Smooth muscle cell (in vitro differentiated cells): ENCODE data around the gene ANGEL2. TPM values are rescaled to one million over a fixed set of nuclear protein-coding genes. Genes with fewer than 3 reads are reported as not detected.
A peak's percentile ranks its signal among the peaks of the same experiment; 100 is the strongest.

Experiments used
- DNase-seq: peaks from one replicate; lab custom pipeline; 2025; ENCODE audit not compliant: unreplicated experiment; lab: John Stamatoyannopoulos, UW
- H2AFZ ChIP-seq: fragments of 200-600 bp; sonication (generic); 2 replicates; pipeline ENCODE4 v1.6.0; 2016; ENCODE audit warnings: antibody characterized with exemption, low read depth, mild to moderate bottlenecking
- H3F3A ChIP-seq: fragments of 200-600 bp; sonication (generic); 2 replicates; pipeline ENCODE4 v1.6.0; 2017; ENCODE audit warnings: antibody characterized with exemption, low read depth
- H3K27ac ChIP-seq: fragments of 200-600 bp; sonication (generic); 2 replicates; pipeline ENCODE4 v1.5.1; 2016; ENCODE audit warnings: low read depth, mild to moderate bottlenecking
- H3K27me3 ChIP-seq: fragments of 200-600 bp; sonication (generic); 2 replicates; pipeline ENCODE4 v1.6.1; 2016; ENCODE audit warnings: low read depth, mild to moderate bottlenecking
- H3K36me3 ChIP-seq: fragments of 200-600 bp; sonication (generic); 2 replicates; pipeline ENCODE4 v1.5.1; 2016; ENCODE audit warnings: low read depth
- H3K4me1 ChIP-seq: fragments of 200-600 bp; sonication (generic); 2 replicates; pipeline ENCODE4 v1.5.1; 2016; ENCODE audit warnings: low read depth
- H3K4me2 ChIP-seq: fragments of 200-600 bp; sonication (generic); 2 replicates; pipeline ENCODE4 v1.6.0; 2016; ENCODE audit warnings: mild to moderate bottlenecking
- H3K4me3 ChIP-seq: fragments of 200-600 bp; sonication (generic); 2 replicates; pipeline ENCODE4 v1.5.1; 2016; ENCODE audit warnings: mild to moderate bottlenecking
- H3K79me2 ChIP-seq: fragments of 200-600 bp; sonication (generic); 2 replicates; pipeline ENCODE4 v1.6.0; 2016; ENCODE audit warnings: low read depth, mild to moderate bottlenecking
- H3K9ac ChIP-seq: fragments of 200-600 bp; sonication (generic); 2 replicates; pipeline ENCODE4 v1.6.0; 2016; ENCODE audit warnings: low read depth
- H3K9me3 ChIP-seq: fragments of 200-600 bp; sonication (generic); replicated peaks from 2 replicates; pipeline ENCODE4 v1.5.1; 2016; ENCODE audit warnings: low read depth
- H4K20me1 ChIP-seq: fragments of 200-600 bp; sonication (generic); 2 replicates; pipeline ENCODE4 v1.6.0; 2016; ENCODE audit warnings: low read depth
- CTCF ChIP-seq: fragments of 200-600 bp; sonication (generic); IDR thresholded peaks from 2 replicates; pipeline ENCODE4 v1.5.1; 2017; ENCODE audit warnings: borderline replicate concordance, mild to moderate bottlenecking, antibody characterized with exemption; ENCODE audit not compliant: insufficient read depth, poor library complexity, severe bottlenecking
- WGBS: methylation state at CpG from one replicate; pipeline ENCODE4 v1.1.7; 2016; ENCODE audit warnings: low lambda C conversion rate; 5-methylcytosine and 5-hydroxymethylcytosine counted together
- polyA plus RNA-seq: library from polyadenylated mRNA; unstranded; fragments of >200 nt; fragmentation: Nextera tagmentation; extraction: Ambion mirVana; gene quantifications from 2 replicates; pipeline ENCODE4 v1.2.1, GENCODE V29; 2016
- total RNA-seq: library from RNA; depleted of rRNA; stranded (reverse); fragments of >200 nt; gene quantifications from 2 replicates; pipeline ENCODE4 v1.2.3, GENCODE V29; 2014

The ANGEL2 gene, protein sequence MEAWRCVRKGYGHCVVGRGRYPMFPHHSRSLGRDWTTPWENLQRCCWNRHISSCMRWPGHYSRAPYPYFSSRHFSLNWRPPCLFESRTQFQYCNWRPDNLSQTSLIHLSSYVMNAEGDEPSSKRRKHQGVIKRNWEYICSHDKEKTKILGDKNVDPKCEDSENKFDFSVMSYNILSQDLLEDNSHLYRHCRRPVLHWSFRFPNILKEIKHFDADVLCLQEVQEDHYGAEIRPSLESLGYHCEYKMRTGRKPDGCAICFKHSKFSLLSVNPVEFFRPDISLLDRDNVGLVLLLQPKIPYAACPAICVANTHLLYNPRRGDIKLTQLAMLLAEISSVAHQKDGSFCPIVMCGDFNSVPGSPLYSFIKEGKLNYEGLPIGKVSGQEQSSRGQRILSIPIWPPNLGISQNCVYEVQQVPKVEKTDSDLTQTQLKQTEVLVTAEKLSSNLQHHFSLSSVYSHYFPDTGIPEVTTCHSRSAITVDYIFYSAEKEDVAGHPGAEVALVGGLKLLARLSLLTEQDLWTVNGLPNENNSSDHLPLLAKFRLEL
- total RNA-seq (29.7 and 34.7 TPM in 2 replicates), polyA plus RNA-seq (13.1 and 14.9 TPM in 2 replicates)

- WGBS = under 1% methylated on average over 43 of the region's 66 CpGs
- Histone ChIP-seq H3K27ac (peak within 1 kb of the TSS; percentile 67), H3K9ac (peak within 1 kb of the TSS; percentile 36), H3K4me2 (peak within 1 kb of the TSS; percentile 89), H3K27me3 (no peaks in the 10 kb centered on the region), H3K9me3 (no peaks in the 10 kb centered on the region), H3K4me1 (peaks cover 10% of the 10 kb centered on the region), H2AFZ (peak within 1 kb of the TSS; percentile 75), H3F3A (no peaks in the 10 kb centered on the region), H3K36me3 (no peaks in the 10 kb centered on the region), H3K4me3 (peak within 1 kb of the TSS; percentile 67), H4K20me1 (no peaks in the 10 kb centered on the region), H3K79me2 (peaks cover 39% of the 10 kb centered on the region)
- TF ChIP-seq CTCF = no peak
- peak; percentile 92 for DNase-seq
Measured at GRCh38 chr1:213015099-213016050, at the start of gene ANGEL2. ANGEL2 (minus strand) TSS chr1:213015867; CDS start chr1:213015671, 196 bp downstream.

- Histone ChIP-seq H3K9me3 (no peaks in the 10 kb centered on the region), H4K20me1 (peaks cover 93% of the 10 kb centered on the region), H3K9ac (no peak overlapping the region), H3K4me3 (no peak overlapping the region), H3K27me3 (no peaks in the 10 kb centered on the region), H3K36me3 (no peaks in the 10 kb centered on the region), H3K79me2 (peaks cover 97% of the 10 kb centered on the region), H3K4me2 (no peak overlapping the region), H3K27ac (no peak overlapping the region), H2AFZ (no peak overlapping the region), H3F3A (peaks cover 3% of the 10 kb centered on the region), H3K4me1 (no peaks in the 10 kb centered on the region)
- TF ChIP-seq CTCF = no peak
- DNase-seq = no peak
- 86% methylated on average over 1 of the region's 1 CpG for WGBS
Measured at GRCh38 chr1:213061263-213061662, 45.6 kb upstream of the ANGEL2 start.

GRCh38 chr1:213060836-213061235 lies 45.2 kb upstream of the ANGEL2 start:
- WGBS = 96% methylated on average over 2 of the region's 2 CpGs
- Histone ChIP-seq H3K4me1 (no peaks in the 10 kb centered on the region), H4K20me1 (peaks cover 93% of the 10 kb centered on the region), H3K27ac (no peak overlapping the region), H3F3A (peaks cover 3% of the 10 kb centered on the region), H3K4me3 (no peak overlapping the region), H3K27me3 (no peaks in the 10 kb centered on the region), H3K9me3 (no peaks in the 10 kb centered on the region), H3K4me2 (no peak overlapping the region), H3K36me3 (no peaks in the 10 kb centered on the region), H3K79me2 (peaks cover 97% of the 10 kb centered on the region), H2AFZ (no peak overlapping the region), H3K9ac (no peak overlapping the region)
- no peak for TF ChIP-seq CTCF
- DNase-seq = no peak
